HCT116 (cell line): ENCODE results near the gene ZNF99. TPM values are rescaled to one million over a fixed set of nuclear protein-coding genes. Genes with fewer than 3 reads are reported as not detected.

Source experiments
- ATAC-seq: fragments of 200-7000 bp; cut with Tn5 transposase; 2 replicates; pipeline ENCODE4 v1.9.1; 2020; ENCODE audit warnings: mild to moderate bottlenecking, moderate library complexity
- Bru-seq: library from RNA; stranded (reverse); fragments of 400-500 nt; gene quantifications from one replicate; lab custom pipeline; 2021; lab: Mats Ljungman, UMichigan
- BruChase-seq, 2 experiments: library from RNA; stranded (reverse); fragments of 400-500 nt; gene quantifications; one replicate each; lab custom pipeline; 2021; lab: Mats Ljungman, UMichigan
- BruUV-seq: library from RNA; stranded (reverse); fragments of 400-500 nt; replicated peaks from 2 replicates; lab custom pipeline; 2021; lab: Mats Ljungman, UMichigan
- CTCF ChIA-PET: fragments of 300-600 bp; sonication (Branson Sonifier 250); formaldehyde crosslinking; loops from one replicate; lab custom pipeline; 2021; ENCODE audit warnings: antibody characterized with exemption; lab: Charles Lee
- POLR2A ChIA-PET: fragments of 300-600, 350-600 bp; sonication (Branson Sonifier 250); formaldehyde crosslinking; loops from one replicate; lab custom pipeline; 2021; ENCODE audit warnings: antibody characterized with exemption; lab: Charles Lee
- RAD21 ChIA-PET, 2 experiments: fragments of 300-600 bp; sonication (Branson Sonifier 250); formaldehyde crosslinking; loops; one replicate each; lab custom pipeline; 2023; ENCODE audit warnings: low total read pairs in 2 of 2; ENCODE audit not compliant: uncharacterized antibody in 2 of 2, unreplicated experiment in 2 of 2, low non-redundant PET in 1 of 2; lab: Charles Lee
- DNase-seq: peaks from one replicate; pipeline ENCODE4 v3.0.0-alpha.2; 2010; ENCODE audit warnings: low read depth, low spot score
- H2AFZ ChIP-seq: fragments of 200-600 bp; shearing (Covaris generic), sonication (generic); 2 replicates; pipeline ENCODE4 v1.6.1; 2017; ENCODE audit warnings: low read depth, mixed run types, mixed read lengths, antibody characterized with exemption, low read length; ENCODE audit not compliant: poor library complexity, severe bottlenecking
- H3K27ac ChIP-seq: 2 replicates; pipeline ENCODE4 v1.5.1; 2012; ENCODE audit warnings: low read depth, low read length
- H3K27me3 ChIP-seq: fragments of 200-600 bp; sonication (generic); 2 replicates; pipeline ENCODE4 v1.6.1; 2016; ENCODE audit warnings: mixed run types, low read length, mixed read lengths; ENCODE audit not compliant: insufficient read depth
- H3K36me3 ChIP-seq, 2 experiments: fragments of 200-500 bp in 1 of 2; fragments of 200-600 bp in 1 of 2; sonication (Bioruptor generic) in 1 of 2; sonication (generic) in 1 of 2; 2 replicates each; pipeline versions ENCODE4 v1.5.1 to v1.6.1; 2014 to 2016; ENCODE audit warnings: low read length in 2 of 2, inconsistent platforms in 1 of 2, mixed read lengths in 1 of 2, mixed run types in 1 of 2; ENCODE audit not compliant: insufficient read depth in 2 of 2, control insufficient read depth in 1 of 2
- H3K4me1 ChIP-seq, 2 experiments: fragments of 200-600 bp in 1 of 2; sonication (generic) in 1 of 2; 2 replicates each; pipeline versions ENCODE4 v1.5.1 to v1.6.1; 2012 to 2017; ENCODE audit warnings: low read length in 2 of 2, inconsistent platforms in 1 of 2, mild to moderate bottlenecking in 1 of 2, mixed read lengths in 1 of 2, mixed run types in 1 of 2, moderate library complexity in 1 of 2; ENCODE audit not compliant: insufficient read depth in 2 of 2, control insufficient read depth in 1 of 2
- H3K4me2 ChIP-seq: fragments of 200-600 bp; sonication (generic); 2 replicates; pipeline ENCODE4 v1.6.1; 2017; ENCODE audit warnings: mixed run types, low read length, mixed read lengths
- H3K4me3 ChIP-seq, 2 experiments: fragments of 200-600 bp in 1 of 2; sonication (generic) in 1 of 2; replicated peaks in 1 of 2; 2 replicates each; pipeline ENCODE4 v1.5.1; 2011 to 2016; ENCODE audit warnings: low read length in 2 of 2, control low read depth in 1 of 2, low read depth in 1 of 2, mild to moderate bottlenecking in 1 of 2, mixed read lengths in 1 of 2, mixed run types in 1 of 2
- H3K79me2 ChIP-seq: fragments of 200-600 bp; sonication (generic); 2 replicates; pipeline ENCODE4 v1.6.1; 2017; ENCODE audit warnings: mild to moderate bottlenecking, mixed run types, low read length, moderate library complexity, mixed read lengths; ENCODE audit not compliant: insufficient read depth
- H3K9ac ChIP-seq: fragments of 200-600 bp; sonication (generic); 2 replicates; pipeline ENCODE4 v1.6.1; 2016; ENCODE audit warnings: low read length, mixed read lengths
- H3K9me2 ChIP-seq: fragments of 200-600 bp; sonication (generic), shearing (Covaris generic); 2 replicates; pipeline ENCODE4 v1.6.1; 2017; ENCODE audit warnings: mixed run types, mild to moderate bottlenecking, moderate library complexity; ENCODE audit not compliant: insufficient read depth
- H3K9me3 ChIP-seq, 2 experiments: fragments of 200-500 bp in 1 of 2; fragments of 200-600 bp in 1 of 2; sonication (Bioruptor generic) in 1 of 2; sonication (generic) in 1 of 2; 2 replicates each; pipeline ENCODE4 v1.6.1; 2014 to 2017; ENCODE audit warnings: low read length in 2 of 2, mixed read lengths in 2 of 2, inconsistent platforms in 1 of 2, low read depth in 1 of 2, mild to moderate bottlenecking in 1 of 2, mixed run types in 1 of 2, moderate library complexity in 1 of 2; ENCODE audit not compliant: control insufficient read depth in 1 of 2, insufficient read depth in 1 of 2
- H4K20me1 ChIP-seq: fragments of 200-600 bp; sonication (generic), shearing (Covaris generic); 2 replicates; pipeline ENCODE4 v1.6.1; 2017; ENCODE audit warnings: mixed run types, mild to moderate bottlenecking, moderate library complexity; ENCODE audit not compliant: insufficient read depth
- ELF1 ChIP-seq: IDR thresholded peaks from 2 replicates; pipeline ENCODE4 v1.6.1; 2012; ENCODE audit warnings: low read depth, borderline replicate concordance
- EZH2 ChIP-seq: fragments of 200-600 bp; sonication (generic); IDR thresholded peaks from 2 replicates; pipeline ENCODE4 v1.6.1; 2017; ENCODE audit warnings: antibody characterized with exemption, mixed run types
- FOSL1 ChIP-seq: IDR thresholded peaks from 2 replicates; pipeline ENCODE4 v1.6.1; 2012; ENCODE audit warnings: low read depth
- POLR2AphosphoS5 ChIP-seq: IDR thresholded peaks from 2 replicates; pipeline ENCODE4 v1.6.1; 2011; ENCODE audit warnings: mild to moderate bottlenecking, low read depth, low read length, moderate library complexity
- SIN3A ChIP-seq: IDR thresholded peaks from 2 replicates; pipeline ENCODE4 v1.6.1; 2012; ENCODE audit warnings: low read depth
- SP1 ChIP-seq: IDR thresholded peaks from 2 replicates; pipeline ENCODE4 v1.6.1; 2012; ENCODE audit warnings: low read depth
- TCF7L2 ChIP-seq: IDR thresholded peaks from 2 replicates; pipeline ENCODE4 v1.7.0; 2011; ENCODE audit warnings: borderline replicate concordance, inconsistent platforms; ENCODE audit not compliant: insufficient read depth, insufficient read length; ENCODE audit errors: extremely low read depth
- ZNF274 ChIP-seq: fragments of 200-500 bp; sonication (Bioruptor generic); IDR thresholded peaks from 2 replicates; pipeline ENCODE4 v1.6.1; 2014; ENCODE audit warnings: mild to moderate bottlenecking, low read depth, low read length, inconsistent platforms
- intact Hi-C: fragments of 100-400 bp; cut with micrococcal nuclease; formaldehyde crosslinking; loops from 2 replicates; pipeline ENCODE4 v1.10.0; 2022
- long read RNA-seq: library from polyadenylated mRNA; unstranded; transcript quantifications from one replicate; pipeline ENCODE4 v2.0.0, GENCODE V29; 2021; ENCODE audit not compliant: unreplicated experiment
- polyA plus RNA-seq: library from polyadenylated mRNA; unstranded; fragments of >200 nt; gene quantifications from 2 replicates; pipeline ENCODE4 v1.2.1, GENCODE V29; 2012; ENCODE audit warnings: missing spikeins
- total RNA-seq: library from RNA; stranded (reverse); gene quantifications from one replicate; pipeline ENCODE4 v1.2.1, GENCODE V29; 2021; ENCODE audit not compliant: unreplicated experiment
- TF ChIP-seq, protein P1 (sequence below): IDR thresholded peaks from 2 replicates; pipeline ENCODE4 v1.6.1; 2012
- TF ChIP-seq, protein P2 (sequence below): IDR thresholded peaks from 2 replicates; pipeline ENCODE4 v1.6.1; 2012; ENCODE audit warnings: low read depth
- TF ChIP-seq, protein P3 (sequence below): IDR thresholded peaks from 2 replicates; pipeline ENCODE4 v1.6.1; 2012

ZNF99 gene
- total RNA-seq (not detected), Bru-seq, nascent RNA (not detected), BruChase-seq, experiment 1, labeled RNA remaining after a 6-hour chase (not detected), BruChase-seq, experiment 2, labeled RNA remaining after a 2-hour chase (not detected)
- polyA plus RNA-seq = not detected in 2 replicates
- long read RNA-seq = 0 reads

DNA sequence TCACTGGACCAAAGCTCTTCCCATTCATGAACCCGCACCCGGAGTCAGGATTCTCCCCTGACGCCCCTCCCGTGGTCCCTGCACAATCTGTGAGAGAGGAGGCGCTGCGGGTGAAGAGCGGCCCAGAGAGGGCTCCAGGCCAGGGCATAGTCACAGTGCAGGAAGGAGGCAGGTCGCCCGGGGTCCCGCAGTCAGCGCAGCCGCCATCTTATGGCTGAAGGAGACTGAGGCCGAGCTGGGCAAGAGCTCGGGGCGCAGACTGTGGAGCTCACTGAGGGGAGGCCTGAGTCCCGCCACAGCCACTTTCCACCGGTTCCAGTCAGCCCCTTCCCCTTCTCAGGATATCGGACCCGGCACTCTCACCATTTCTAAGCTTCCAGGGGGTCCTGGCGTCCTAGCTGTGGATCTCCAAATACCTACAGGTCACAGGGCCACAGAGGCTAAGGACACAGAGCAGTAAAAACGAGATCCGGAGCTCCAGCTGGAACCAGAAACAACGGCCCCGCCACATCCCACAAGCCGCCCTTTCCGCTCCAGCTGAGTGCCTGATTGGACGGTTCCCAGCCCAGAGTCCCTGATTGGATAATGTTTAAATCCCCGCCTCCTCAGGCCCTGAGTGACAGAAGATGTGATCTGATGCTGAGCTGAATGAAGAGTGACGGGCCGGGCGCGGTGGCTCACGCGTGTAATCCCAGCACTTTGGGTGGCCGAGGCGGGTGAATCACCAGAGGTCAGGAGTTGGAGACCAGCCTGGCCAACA, at the start of gene ZNF99:
Gene ZNF99, minus strand, starts transcription at position 501 of the 760 bp plus-strand sequence. Its CDS starts 135 bp downstream, at position 366.
- H3K79me2 ChIP-seq = no peaks in the 10 kb centered on the region
- DNase-seq = no peak
- POLR2A ChIA-PET = no interaction called here
- H3K36me3 ChIP-seq = no peaks in the 10 kb centered on the region
- TF ChIP-seq SP1 = no peak
- no peak for TF ChIP-seq ELF1
- TF ChIP-seq, all 23 proteins: peak for 0
- ChIA-PET CTCF (no interaction called here), RAD21 (no interaction called here)
- ATAC-seq = no peak
- H3K9me3 ChIP-seq = peaks cover 3 to 10% of the 10 kb centered on the region in 2 experiments; a peak in 2 of 4 replicates
- H3K27me3 ChIP-seq = no peaks in the 10 kb centered on the region
- no peaks in the 10 kb centered on the region for H4K20me1 ChIP-seq
- H3K9ac ChIP-seq = no peak within 1 kb of the TSS
- BruUV-seq = no TSS peak
- no peaks in the 10 kb centered on the region for H3K9me2 ChIP-seq
- intact Hi-C loops = no loop called here
- no peak within 1 kb of the TSS for H3K27ac ChIP-seq
- no peak within 1 kb of the TSS for H3K4me3 ChIP-seq
- no peak within 1 kb of the TSS for H2AFZ ChIP-seq
- H3K4me2 ChIP-seq = no peak within 1 kb of the TSS
- H3K4me1 ChIP-seq = no peaks in the 10 kb centered on the region

DNA sequence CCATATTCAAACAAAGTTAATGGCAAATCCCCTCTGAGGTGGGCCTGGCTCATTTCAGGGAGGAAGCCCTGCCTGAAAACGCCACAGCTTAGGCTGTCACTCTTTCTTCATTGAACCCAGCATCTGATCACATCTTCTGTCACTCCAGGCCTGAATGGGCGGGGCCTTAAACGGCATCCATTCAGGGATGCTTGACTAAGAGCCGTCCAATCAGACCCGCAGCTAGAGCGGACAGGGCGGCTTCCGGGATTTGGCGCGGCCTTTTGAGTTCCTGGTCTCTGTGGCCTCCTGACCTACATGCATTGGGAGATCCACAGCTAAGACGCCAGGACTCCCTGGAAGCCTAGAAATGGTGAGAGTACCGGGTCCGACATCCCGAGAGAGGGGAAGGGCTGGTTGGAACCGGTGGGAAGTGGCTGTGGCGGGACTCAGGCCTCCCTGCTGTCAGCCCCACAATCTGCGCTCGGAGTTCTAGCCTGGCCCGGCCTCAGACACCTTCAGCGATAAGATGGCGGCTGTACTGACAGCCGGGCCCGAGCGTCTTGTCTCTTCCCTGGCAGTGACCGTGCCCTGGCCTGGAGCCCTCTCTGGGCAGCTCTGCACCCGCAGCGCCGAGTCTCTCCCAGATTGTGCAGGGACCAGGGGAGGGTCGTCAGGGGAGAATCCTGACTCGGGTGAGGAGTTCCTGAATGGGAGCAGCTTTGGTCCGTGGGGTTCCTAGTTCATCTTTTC, 48.2 kb upstream of the ZNF99 start, which contains the start of gene ZNF723:
Gene ZNF723, plus strand, starts transcription at position 261 of the 732 bp plus-strand sequence. Its CDS starts 89 bp downstream, at position 350.
- no peaks in the 10 kb centered on the region for H4K20me1 ChIP-seq
- peaks cover 4 to 11% of the 10 kb centered on the region in 2 experiments; a peak in 2 of 4 replicates for H3K9me3 ChIP-seq
- no peak for TF ChIP-seq TCF7L2
- TF ChIP-seq, protein P1, sequence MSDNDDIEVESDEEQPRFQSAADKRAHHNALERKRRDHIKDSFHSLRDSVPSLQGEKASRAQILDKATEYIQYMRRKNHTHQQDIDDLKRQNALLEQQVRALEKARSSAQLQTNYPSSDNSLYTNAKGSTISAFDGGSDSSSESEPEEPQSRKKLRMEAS = no peak
- no peak for TF ChIP-seq SIN3A
- TF ChIP-seq ZNF274 = no peak
- TF ChIP-seq FOSL1 = no peak
- TF ChIP-seq, protein P2, sequence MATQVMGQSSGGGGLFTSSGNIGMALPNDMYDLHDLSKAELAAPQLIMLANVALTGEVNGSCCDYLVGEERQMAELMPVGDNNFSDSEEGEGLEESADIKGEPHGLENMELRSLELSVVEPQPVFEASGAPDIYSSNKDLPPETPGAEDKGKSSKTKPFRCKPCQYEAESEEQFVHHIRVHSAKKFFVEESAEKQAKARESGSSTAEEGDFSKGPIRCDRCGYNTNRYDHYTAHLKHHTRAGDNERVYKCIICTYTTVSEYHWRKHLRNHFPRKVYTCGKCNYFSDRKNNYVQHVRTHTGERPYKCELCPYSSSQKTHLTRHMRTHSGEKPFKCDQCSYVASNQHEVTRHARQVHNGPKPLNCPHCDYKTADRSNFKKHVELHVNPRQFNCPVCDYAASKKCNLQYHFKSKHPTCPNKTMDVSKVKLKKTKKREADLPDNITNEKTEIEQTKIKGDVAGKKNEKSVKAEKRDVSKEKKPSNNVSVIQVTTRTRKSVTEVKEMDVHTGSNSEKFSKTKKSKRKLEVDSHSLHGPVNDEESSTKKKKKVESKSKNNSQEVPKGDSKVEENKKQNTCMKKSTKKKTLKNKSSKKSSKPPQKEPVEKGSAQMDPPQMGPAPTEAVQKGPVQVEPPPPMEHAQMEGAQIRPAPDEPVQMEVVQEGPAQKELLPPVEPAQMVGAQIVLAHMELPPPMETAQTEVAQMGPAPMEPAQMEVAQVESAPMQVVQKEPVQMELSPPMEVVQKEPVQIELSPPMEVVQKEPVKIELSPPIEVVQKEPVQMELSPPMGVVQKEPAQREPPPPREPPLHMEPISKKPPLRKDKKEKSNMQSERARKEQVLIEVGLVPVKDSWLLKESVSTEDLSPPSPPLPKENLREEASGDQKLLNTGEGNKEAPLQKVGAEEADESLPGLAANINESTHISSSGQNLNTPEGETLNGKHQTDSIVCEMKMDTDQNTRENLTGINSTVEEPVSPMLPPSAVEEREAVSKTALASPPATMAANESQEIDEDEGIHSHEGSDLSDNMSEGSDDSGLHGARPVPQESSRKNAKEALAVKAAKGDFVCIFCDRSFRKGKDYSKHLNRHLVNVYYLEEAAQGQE = no peak
- TF ChIP-seq, protein P3, sequence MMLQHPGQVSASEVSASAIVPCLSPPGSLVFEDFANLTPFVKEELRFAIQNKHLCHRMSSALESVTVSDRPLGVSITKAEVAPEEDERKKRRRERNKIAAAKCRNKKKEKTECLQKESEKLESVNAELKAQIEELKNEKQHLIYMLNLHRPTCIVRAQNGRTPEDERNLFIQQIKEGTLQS = no peak
- TF ChIP-seq POLR2AphosphoS5 = no peak
- no peak for TF ChIP-seq EZH2
- H3K4me1 ChIP-seq = no peaks in the 10 kb centered on the region
- H3K9ac ChIP-seq = no peak within 1 kb of the TSS
- DNase-seq = no peak
- H3K27me3 ChIP-seq = no peaks in the 10 kb centered on the region
- BruUV-seq = no TSS peak
- intact Hi-C loops = no loop called here
- H3K79me2 ChIP-seq = no peaks in the 10 kb centered on the region
- no peak for ATAC-seq
- no peak within 1 kb of the TSS for H2AFZ ChIP-seq
- H3K4me2 ChIP-seq = no peak within 1 kb of the TSS
- ChIA-PET RAD21 (no interaction called here), POLR2A (no interaction called here), CTCF (no interaction called here)
- H3K27ac ChIP-seq = no peak within 1 kb of the TSS
- no peak within 1 kb of the TSS for H3K4me3 ChIP-seq
- no peaks in the 10 kb centered on the region for H3K9me2 ChIP-seq
- H3K36me3 ChIP-seq = no peaks in the 10 kb centered on the region
